ENCODE measurements around the gene ELMO3. TPM values are rescaled to one million over a fixed set of nuclear protein-coding genes. Genes with fewer than 3 reads are reported as not detected.
A peak's percentile ranks its signal among the peaks of the same experiment; 100 is the strongest.

ELMO3 gene
- total RNA-seq, 6 donors from 2014 or later = 17.4 to 26.2 (median 24.4) TPM

GRCh38 chr16:67226295-67226803, 27.4 kb downstream of the ELMO3 start:
- Histone ChIP-seq H3K27ac (peak overlapping the region; percentile 81 to 91 (median 88)), H3K27me3 (no peaks in the 10 kb centered on the region), H3K9me3 (no peaks in the 10 kb centered on the region), H3K36me3 (peaks cover 29 to 34% (median 33%) of the 10 kb centered on the region in 4 donors), H3K4me1 (peaks cover 17 to 40% (median 29%) of the 10 kb centered on the region in 4 donors), H3K4me3 (peak overlapping the region; percentile 38 to 99 (median 90))
- ATAC-seq (ENCODE audit: low FRiP score in 2 of 2) (peak in 1 of 2 donors; percentile 1), DNase-seq (no peak)
- no peak for TF ChIP-seq EP300 (IDR thresholded peaks at IDR 0.05)
- no peak for TF ChIP-seq CTCF (IDR thresholded peaks at IDR 0.05)
- no peak for TF ChIP-seq POLR2AphosphoS5 (IDR thresholded peaks at IDR 0.05)
- no peak for TF ChIP-seq POLR2A (IDR thresholded peaks at IDR 0.05)
- 12 to 16% methylated on average over 11 to 12 of the region's 12 CpGs for WGBS, 2 donors

- Histone ChIP-seq H3K27me3 (no peaks in the 10 kb centered on the region), H3K4me3 (peak within 1 kb of the TSS; percentile 78 to 99 (median 90)), H3K4me1 (peaks cover 17 to 40% (median 29%) of the 10 kb centered on the region in 4 donors), H3K9me3 (no peaks in the 10 kb centered on the region), H3K36me3 (peaks cover 35 to 41% (median 39%) of the 10 kb centered on the region in 4 donors), H3K27ac (peak within 1 kb of the TSS; percentile 81 to 91 (median 88))
- ATAC-seq (ENCODE audit: low FRiP score in 2 of 2) = peak; percentile 97 to 98
- 0 to 1% methylated on average over 25 to 41 of the region's 46 CpGs for WGBS, 2 donors
- TF ChIP-seq POLR2A (IDR thresholded peaks at IDR 0.05) = peak in 2 of 4 donors; percentile 67 to 83
- peak in 5 of 6 experiments; percentile 18 to 57 (median 54) for TF ChIP-seq CTCF (IDR thresholded peaks at IDR 0.05)
- TF ChIP-seq POLR2AphosphoS5 (IDR thresholded peaks at IDR 0.05) = peak; percentile 99
- TF ChIP-seq EP300 (IDR thresholded peaks at IDR 0.05) = peak in 1 of 4 donors; percentile 72
- DNase-seq = peak; percentile 95 to 98
Observed at GRCh38 chr16:67226804-67227566, 28.1 kb downstream of the ELMO3 start, which contains the start of gene TMEM208. Gene TMEM208 (plus strand): TSS chr16:67227130. CDS start chr16:67227219, 89 bp downstream.

- Histone ChIP-seq H3K4me3 (peak overlapping the region; percentile 78 to 99 (median 90)), H3K27ac (peak overlapping the region; percentile 81 to 91 (median 88)), H3K27me3 (no peaks in the 10 kb centered on the region), H3K9me3 (no peaks in the 10 kb centered on the region), H3K4me1 (peaks cover 17 to 40% (median 29%) of the 10 kb centered on the region in 4 donors), H3K36me3 (peaks cover 36 to 46% (median 42%) of the 10 kb centered on the region in 4 donors)
- WGBS, 2 donors = 10 to 12% methylated on average over 11 to 12 of the region's 12 CpGs
- TF ChIP-seq CTCF (IDR thresholded peaks at IDR 0.05) (no peak), EP300 (IDR thresholded peaks at IDR 0.05) (no peak), POLR2AphosphoS5 (IDR thresholded peaks at IDR 0.05) (no peak), POLR2A (IDR thresholded peaks at IDR 0.05) (no peak)
- DNase-seq (no peak), ATAC-seq (ENCODE audit: low FRiP score in 2 of 2) (no peak)
Observed at GRCh38 chr16:67227567-67227921, 28.6 kb downstream of the ELMO3 start.

- DNase-seq (no peak), ATAC-seq (ENCODE audit: low FRiP score in 2 of 2) (no peak)
- Histone ChIP-seq H3K4me1 (peaks cover 17 to 40% (median 27%) of the 10 kb centered on the region in 4 donors), H3K27me3 (no peaks in the 10 kb centered on the region), H3K27ac (no peak overlapping the region), H3K4me3 (peak overlapping the region in 3 of 4 donors; percentile 86 to 99 (median 93)), H3K9me3 (no peaks in the 10 kb centered on the region), H3K36me3 (peaks cover 38 to 53% (median 49%) of the 10 kb centered on the region in 4 donors)
- 80 to 88% methylated on average over 7 to 9 of the region's 9 CpGs for WGBS, 2 donors
- TF ChIP-seq POLR2AphosphoS5 (IDR thresholded peaks at IDR 0.05) (no peak), EP300 (IDR thresholded peaks at IDR 0.05) (no peak), POLR2A (IDR thresholded peaks at IDR 0.05) (no peak), CTCF (IDR thresholded peaks at IDR 0.05) (no peak)
Observed at GRCh38 chr16:67228034-67228785, 29.3 kb downstream of the ELMO3 start.

Measured in upper lobe of left lung (tissue), 6 donors.